DOHH2 (cell line): ENCODE measurements around the gene CRADD.

Source experiments
- CTCF ChIP-seq: fragments of 200-600 bp; sonication (generic); IDR thresholded peaks from one replicate; pipeline ENCODE4 v1.5.1; 2014; ENCODE audit warnings: antibody characterized with exemption, mild to moderate bottlenecking, low read depth, low read length; ENCODE audit not compliant: poor library complexity, severe bottlenecking
- EZH2phosphoT487 ChIP-seq: fragments of 200-600 bp; sonication (generic); IDR thresholded peaks from 2 replicates; pipeline ENCODE4 v1.6.1; 2017; ENCODE audit warnings: borderline replicate concordance, mild to moderate bottlenecking, antibody characterized with exemption, low read length, moderate library complexity, mixed read lengths

- TF ChIP-seq CTCF, result no peak
- TF ChIP-seq EZH2phosphoT487, result no peak
These were observed 126.2 kb downstream of the CRADD start for GRCh38 chr12:93803424-93803807.
